Measurements from ENCODE around the gene MRM1.

DNA sequence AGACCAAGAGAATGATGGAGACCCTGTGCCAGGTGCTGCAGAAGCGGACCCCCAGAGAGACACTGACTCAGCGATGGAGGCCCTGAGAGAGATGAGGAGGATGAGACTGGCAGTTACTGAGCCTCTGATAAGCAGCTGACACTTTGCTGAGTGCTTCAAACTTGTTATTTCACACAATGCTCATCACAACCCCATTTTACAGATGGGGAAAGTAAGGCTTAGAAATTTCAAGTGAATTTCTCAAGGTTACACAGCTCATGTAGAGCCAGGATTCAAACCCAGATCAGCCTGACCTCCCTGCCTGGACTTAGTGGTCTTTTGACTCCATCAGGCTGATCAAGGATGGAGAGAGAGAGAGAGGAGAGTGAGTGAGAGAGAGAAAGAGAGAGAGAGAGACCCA, 27.2 kb downstream of the MRM1 start:
- TF ChIP-seq, protein P1, sequence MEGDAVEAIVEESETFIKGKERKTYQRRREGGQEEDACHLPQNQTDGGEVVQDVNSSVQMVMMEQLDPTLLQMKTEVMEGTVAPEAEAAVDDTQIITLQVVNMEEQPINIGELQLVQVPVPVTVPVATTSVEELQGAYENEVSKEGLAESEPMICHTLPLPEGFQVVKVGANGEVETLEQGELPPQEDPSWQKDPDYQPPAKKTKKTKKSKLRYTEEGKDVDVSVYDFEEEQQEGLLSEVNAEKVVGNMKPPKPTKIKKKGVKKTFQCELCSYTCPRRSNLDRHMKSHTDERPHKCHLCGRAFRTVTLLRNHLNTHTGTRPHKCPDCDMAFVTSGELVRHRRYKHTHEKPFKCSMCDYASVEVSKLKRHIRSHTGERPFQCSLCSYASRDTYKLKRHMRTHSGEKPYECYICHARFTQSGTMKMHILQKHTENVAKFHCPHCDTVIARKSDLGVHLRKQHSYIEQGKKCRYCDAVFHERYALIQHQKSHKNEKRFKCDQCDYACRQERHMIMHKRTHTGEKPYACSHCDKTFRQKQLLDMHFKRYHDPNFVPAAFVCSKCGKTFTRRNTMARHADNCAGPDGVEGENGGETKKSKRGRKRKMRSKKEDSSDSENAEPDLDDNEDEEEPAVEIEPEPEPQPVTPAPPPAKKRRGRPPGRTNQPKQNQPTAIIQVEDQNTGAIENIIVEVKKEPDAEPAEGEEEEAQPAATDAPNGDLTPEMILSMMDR (conservative IDR thresholded peaks at IDR 0.05; ENCODE audit: low read depth in 2 of 2), result no peak
- TF ChIP-seq POLR2AphosphoS5 (IDR thresholded peaks at IDR 0.05; ENCODE audit: low read depth), result no peak
- no peak for TF ChIP-seq EZH2phosphoT487 (IDR thresholded peaks at IDR 0.05; ENCODE audit: unreplicated experiment)
- no peak for TF ChIP-seq EZH2 (IDR thresholded peaks at IDR 0.05; ENCODE audit: low read depth, unreplicated experiment)
- TF ChIP-seq, protein P2, sequence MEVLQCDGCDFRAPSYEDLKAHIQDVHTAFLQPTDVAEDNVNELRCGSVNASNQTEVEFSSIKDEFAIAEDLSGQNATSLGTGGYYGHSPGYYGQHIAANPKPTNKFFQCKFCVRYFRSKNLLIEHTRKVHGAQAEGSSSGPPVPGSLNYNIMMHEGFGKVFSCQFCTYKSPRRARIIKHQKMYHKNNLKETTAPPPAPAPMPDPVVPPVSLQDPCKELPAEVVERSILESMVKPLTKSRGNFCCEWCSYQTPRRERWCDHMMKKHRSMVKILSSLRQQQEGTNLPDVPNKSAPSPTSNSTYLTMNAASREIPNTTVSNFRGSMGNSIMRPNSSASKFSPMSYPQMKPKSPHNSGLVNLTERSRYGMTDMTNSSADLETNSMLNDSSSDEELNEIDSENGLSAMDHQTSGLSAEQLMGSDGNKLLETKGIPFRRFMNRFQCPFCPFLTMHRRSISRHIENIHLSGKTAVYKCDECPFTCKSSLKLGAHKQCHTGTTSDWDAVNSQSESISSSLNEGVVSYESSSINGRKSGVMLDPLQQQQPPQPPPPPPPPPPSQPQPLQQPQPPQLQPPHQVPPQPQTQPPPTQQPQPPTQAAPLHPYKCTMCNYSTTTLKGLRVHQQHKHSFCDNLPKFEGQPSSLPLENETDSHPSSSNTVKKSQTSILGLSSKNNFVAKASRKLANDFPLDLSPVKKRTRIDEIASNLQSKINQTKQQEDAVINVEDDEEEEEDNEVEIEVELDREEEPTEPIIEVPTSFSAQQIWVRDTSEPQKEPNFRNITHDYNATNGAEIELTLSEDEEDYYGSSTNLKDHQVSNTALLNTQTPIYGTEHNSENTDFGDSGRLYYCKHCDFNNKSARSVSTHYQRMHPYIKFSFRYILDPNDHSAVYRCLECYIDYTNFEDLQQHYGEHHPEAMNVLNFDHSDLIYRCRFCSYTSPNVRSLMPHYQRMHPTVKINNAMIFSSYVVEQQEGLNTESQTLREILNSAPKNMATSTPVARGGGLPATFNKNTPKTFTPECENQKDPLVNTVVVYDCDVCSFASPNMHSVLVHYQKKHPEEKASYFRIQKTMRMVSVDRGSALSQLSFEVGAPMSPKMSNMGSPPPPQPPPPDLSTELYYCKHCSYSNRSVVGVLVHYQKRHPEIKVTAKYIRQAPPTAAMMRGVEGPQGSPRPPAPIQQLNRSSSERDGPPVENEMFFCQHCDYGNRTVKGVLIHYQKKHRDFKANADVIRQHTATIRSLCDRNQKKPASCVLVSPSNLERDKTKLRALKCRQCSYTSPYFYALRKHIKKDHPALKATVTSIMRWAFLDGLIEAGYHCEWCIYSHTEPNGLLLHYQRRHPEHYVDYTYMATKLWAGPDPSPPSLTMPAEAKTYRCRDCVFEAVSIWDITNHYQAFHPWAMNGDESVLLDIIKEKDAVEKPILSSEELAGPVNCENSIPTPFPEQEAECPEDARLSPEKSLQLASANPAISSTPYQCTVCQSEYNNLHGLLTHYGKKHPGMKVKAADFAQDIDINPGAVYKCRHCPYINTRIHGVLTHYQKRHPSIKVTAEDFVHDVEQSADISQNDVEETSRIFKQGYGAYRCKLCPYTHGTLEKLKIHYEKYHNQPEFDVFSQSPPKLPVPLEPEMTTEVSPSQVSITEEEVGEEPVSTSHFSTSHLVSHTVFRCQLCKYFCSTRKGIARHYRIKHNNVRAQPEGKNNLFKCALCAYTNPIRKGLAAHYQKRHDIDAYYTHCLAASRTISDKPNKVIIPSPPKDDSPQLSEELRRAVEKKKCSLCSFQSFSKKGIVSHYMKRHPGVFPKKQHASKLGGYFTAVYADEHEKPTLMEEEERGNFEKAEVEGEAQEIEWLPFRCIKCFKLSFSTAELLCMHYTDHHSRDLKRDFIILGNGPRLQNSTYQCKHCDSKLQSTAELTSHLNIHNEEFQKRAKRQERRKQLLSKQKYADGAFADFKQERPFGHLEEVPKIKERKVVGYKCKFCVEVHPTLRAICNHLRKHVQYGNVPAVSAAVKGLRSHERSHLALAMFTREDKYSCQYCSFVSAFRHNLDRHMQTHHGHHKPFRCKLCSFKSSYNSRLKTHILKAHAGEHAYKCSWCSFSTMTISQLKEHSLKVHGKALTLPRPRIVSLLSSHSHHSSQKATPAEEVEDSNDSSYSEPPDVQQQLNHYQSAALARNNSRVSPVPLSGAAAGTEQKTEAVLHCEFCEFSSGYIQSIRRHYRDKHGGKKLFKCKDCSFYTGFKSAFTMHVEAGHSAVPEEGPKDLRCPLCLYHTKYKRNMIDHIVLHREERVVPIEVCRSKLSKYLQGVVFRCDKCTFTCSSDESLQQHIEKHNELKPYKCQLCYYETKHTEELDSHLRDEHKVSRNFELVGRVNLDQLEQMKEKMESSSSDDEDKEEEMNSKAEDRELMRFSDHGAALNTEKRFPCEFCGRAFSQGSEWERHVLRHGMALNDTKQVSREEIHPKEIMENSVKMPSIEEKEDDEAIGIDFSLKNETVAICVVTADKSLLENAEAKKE (CRISPR knock-in tag; IDR thresholded peaks at IDR 0.05), result no peak
- no peak for TF ChIP-seq JUNB (IDR thresholded peaks at IDR 0.05; ENCODE audit: unreplicated experiment)
- TF ChIP-seq, protein P3, sequence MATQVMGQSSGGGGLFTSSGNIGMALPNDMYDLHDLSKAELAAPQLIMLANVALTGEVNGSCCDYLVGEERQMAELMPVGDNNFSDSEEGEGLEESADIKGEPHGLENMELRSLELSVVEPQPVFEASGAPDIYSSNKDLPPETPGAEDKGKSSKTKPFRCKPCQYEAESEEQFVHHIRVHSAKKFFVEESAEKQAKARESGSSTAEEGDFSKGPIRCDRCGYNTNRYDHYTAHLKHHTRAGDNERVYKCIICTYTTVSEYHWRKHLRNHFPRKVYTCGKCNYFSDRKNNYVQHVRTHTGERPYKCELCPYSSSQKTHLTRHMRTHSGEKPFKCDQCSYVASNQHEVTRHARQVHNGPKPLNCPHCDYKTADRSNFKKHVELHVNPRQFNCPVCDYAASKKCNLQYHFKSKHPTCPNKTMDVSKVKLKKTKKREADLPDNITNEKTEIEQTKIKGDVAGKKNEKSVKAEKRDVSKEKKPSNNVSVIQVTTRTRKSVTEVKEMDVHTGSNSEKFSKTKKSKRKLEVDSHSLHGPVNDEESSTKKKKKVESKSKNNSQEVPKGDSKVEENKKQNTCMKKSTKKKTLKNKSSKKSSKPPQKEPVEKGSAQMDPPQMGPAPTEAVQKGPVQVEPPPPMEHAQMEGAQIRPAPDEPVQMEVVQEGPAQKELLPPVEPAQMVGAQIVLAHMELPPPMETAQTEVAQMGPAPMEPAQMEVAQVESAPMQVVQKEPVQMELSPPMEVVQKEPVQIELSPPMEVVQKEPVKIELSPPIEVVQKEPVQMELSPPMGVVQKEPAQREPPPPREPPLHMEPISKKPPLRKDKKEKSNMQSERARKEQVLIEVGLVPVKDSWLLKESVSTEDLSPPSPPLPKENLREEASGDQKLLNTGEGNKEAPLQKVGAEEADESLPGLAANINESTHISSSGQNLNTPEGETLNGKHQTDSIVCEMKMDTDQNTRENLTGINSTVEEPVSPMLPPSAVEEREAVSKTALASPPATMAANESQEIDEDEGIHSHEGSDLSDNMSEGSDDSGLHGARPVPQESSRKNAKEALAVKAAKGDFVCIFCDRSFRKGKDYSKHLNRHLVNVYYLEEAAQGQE (IDR thresholded peaks at IDR 0.05; ENCODE audit: unreplicated experiment), result no peak
- TF ChIP-seq ZNF331 (CRISPR knock-in tag; IDR thresholded peaks at IDR 0.05; ENCODE audit: low read depth), result no peak
- TF ChIP-seq, protein P4, sequence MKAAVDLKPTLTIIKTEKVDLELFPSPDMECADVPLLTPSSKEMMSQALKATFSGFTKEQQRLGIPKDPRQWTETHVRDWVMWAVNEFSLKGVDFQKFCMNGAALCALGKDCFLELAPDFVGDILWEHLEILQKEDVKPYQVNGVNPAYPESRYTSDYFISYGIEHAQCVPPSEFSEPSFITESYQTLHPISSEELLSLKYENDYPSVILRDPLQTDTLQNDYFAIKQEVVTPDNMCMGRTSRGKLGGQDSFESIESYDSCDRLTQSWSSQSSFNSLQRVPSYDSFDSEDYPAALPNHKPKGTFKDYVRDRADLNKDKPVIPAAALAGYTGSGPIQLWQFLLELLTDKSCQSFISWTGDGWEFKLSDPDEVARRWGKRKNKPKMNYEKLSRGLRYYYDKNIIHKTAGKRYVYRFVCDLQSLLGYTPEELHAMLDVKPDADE (IDR thresholded peaks at IDR 0.05), result no peak
